Skin of body (tissue), 2 donors: ENCODE measurements around the gene PDZRN3. TPM values are rescaled to one million over a fixed set of nuclear protein-coding genes. Genes with fewer than 3 reads are reported as not detected.
A peak's percentile ranks its signal among the peaks of the same experiment; 100 is the strongest.

Source experiments
- DNase-seq: peaks from one replicate; lab custom pipeline; 2025; lab: John Stamatoyannopoulos, UW
- total RNA-seq: library from RNA; depleted of rRNA; stranded (reverse); fragments of >200 nt; gene quantifications from one replicate; pipeline ENCODE4 v1.2.3, GENCODE V29; 2014

Gene PDZRN3
- total RNA-seq, 1 donor from 2014 or later = 66.5 TPM

GRCh38 chr3:73623346-73623745, 1.4 kb downstream of the PDZRN3 start:
- peak; percentile 24 for DNase-seq

DNA sequence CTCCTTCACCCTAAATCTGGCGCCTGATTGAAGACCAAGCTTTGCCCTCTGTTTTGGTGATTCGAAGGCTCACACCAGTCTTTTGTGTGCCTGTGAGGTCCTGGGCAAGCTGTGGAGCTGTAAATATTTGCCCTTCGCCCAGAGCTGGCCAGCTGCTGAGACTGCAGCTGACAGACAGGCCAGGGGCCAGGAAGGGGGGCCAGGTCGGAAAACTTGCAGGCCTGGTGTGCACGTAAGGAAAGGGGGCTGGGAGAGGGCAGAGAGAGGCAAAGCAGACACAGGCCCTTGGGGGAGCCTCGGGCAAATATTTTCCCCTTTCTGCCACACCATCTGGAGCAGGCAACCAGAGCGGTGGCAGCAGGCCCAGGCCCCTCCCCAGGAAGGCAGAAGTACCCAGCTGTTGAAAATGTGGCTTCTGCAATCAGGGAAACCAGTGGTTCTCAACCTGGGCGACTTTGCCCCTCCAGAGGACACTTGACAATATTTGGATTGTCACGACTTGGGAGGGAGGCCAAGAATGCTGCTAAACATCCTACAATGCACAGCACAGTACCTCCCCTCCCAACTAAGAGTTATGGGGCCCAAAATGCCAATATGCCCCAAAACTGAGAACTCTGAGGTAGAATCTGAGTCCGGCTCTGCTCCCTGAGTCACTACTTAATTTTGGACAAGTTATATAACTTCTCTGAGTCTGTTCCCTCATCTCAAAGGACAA, 2.5 kb downstream of the PDZRN3 start:
- no peak for DNase-seq

- DNase-seq = no peak
Measured at GRCh38 chr3:73621388-73621787, 3.4 kb downstream of the PDZRN3 start.

- no peak for DNase-seq
Measured at GRCh38 chr3:73618461-73618860, 6.3 kb downstream of the PDZRN3 start.

GRCh38 chr3:73616056-73616455, 8.7 kb downstream of the PDZRN3 start:
- DNase-seq = no peak

GRCh38 chr3:73614419-73614818, 10.3 kb downstream of the PDZRN3 start:
- peak; percentile 44 for DNase-seq

GRCh38 chr3:73611176-73611575, 13.6 kb downstream of the PDZRN3 start:
- peak; percentile 48 for DNase-seq

GRCh38 chr3:73610493-73610892, 14.2 kb downstream of the PDZRN3 start:
- peak; percentile 14 for DNase-seq

GRCh38 chr3:73609655-73610054, 15.1 kb downstream of the PDZRN3 start:
- DNase-seq = no peak

GRCh38 chr3:73609315-73609641, 15.5 kb downstream of the PDZRN3 start:
- no peak for DNase-seq

DNA sequence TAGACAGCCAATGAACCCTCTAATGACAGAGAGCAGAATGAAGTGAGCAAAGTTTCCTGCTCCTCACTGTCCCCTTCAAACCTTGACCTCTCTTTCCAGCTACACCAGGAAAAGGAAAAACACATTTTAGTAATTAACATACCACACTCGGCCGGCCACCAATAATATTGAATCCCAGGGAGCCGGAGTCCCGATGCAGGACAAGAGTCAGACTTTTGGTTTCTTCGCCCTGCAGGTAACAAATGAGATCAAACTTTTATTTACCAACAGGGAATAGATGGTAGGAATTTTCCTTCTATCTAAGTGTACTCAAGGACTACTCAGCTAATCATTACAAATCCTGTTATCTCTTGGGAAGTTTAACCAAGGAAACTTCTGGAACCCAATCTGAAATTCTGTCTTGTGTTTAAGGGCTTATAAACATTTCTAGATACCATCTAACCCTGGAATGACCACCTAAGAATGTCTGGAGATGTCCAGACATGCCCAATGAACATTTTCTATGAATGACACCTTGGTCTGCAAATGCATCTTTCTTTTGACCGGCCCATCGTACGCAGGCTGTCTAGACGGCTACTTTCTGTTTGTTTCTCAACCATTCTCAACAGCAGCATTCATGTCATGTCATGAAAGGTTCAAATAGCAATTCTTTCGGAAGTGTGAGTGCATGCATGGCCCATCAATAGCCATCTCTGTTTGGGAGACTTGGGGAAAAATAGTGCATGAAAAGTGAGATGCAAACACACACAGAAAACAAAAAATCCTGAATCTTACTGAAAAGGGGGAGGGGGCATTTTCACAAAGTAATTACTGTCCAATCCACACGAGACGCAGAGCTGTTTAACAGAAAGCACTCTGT, 16.1 kb downstream of the PDZRN3 start:
- DNase-seq = no peak

GRCh38 chr3:73605861-73606260, 18.9 kb downstream of the PDZRN3 start:
- no peak for DNase-seq

DNA sequence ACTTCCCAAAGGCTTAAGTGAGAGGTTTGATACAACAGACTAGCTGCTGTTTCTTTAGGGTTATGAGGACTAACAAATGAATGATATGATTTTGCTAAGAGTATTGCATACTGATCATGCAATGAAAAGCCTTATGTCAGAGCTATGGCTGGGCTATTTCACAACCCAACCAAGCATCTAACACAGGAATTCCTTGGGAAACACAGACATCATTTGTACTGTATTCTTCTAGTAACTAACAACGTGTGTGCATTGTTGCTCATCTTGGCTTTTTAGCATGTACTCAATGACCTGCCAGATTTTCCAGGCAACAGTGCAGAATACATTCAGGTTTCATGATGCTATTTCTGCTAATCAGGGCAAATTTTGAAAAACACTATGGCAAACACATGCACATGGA, 19.3 kb downstream of the PDZRN3 start:
- DNase-seq = peak; percentile 89

- peak; percentile 71 for DNase-seq
Measured at GRCh38 chr3:73604451-73604850, 20.3 kb downstream of the PDZRN3 start.

DNA sequence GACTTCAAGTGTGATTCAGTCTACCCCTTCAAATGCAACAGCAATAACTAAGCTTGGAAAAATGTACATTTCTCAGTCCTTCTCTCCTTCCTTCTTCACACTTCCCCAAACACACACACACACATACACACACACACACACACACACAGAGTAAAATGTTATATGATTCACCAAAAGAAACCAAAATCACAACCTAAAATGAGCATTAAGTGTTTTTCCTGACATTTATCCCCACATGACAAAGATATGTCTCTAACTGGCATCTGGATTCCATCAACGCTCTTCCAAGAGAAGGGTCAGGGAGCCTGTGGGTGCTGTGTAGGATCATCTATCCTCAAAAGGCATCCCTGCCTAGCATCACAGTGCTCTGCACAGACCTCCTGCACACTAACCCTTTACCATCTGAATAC, 21.0 kb downstream of the PDZRN3 start:
- DNase-seq = peak; percentile 84

GRCh38 chr3:73602170-73602569, 22.6 kb downstream of the PDZRN3 start:
- DNase-seq = peak; percentile 43

DNA sequence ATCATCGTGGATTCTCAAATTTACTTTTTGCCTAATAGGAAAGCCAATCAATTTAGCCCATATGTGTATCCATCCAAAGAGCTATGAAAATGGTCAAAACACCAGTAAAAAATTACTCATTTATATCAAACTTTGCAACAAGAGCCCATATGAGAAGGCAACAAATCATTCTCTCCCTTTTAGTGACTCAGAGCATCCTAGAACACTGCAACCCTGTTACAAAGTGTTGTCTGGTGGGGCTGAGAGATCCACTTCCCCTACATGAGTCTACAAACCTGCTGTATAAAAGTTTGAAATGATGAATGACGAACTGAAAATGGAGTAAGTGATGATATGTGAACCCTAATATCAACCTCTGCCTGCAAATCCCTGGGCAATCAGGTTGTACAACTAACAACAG, 23.3 kb downstream of the PDZRN3 start:
- no peak for DNase-seq

DNA sequence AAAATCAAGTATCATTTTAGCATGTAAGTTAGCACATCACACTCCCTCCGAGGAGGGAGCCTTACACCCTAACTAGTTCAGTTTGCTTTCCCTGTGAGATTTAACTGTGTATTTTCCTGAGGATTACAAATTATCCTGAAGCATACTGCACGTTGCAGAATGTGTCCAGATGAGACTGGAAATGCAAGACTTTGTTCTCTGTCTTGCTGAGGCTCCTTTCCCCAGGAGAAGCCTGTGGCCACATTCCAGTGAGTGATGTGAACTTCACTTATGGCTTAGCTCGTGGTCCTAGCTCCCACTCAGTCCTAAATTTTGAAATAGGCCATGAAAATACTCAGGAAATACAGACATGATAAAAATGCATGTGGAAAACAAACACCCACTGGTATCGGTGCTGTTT, 23.7 kb downstream of the PDZRN3 start:
- peak; percentile 60 for DNase-seq

DNA sequence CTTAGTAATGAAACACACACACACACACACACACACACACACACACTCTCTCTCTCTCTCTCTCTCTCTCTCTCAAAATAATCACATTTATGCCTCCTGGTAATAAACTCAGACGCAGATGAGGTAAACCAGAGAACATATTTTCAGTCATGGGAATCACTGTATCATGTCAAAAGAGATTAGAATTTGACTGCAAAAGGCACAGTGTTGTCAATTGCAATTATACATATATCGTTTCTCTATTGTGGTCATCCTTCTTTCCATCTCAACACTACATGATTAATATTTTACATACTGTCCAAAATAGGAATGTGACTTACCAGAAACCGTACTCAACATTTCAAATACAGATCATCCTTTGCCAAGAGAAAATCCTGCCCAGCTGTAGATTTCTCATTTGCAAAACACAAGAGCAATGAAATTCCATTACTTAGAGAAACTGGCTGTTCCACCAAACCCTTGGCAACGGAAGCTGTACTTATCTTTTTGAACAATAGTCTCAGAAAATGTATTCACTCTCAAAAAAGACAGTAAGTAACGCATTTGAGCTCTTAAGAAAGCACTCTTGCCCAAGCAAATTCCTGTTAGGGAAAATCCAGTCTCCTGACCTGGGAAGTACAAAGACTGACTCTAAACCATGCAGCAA, 24.3 kb downstream of the PDZRN3 start:
- DNase-seq = peak; percentile 97

DNA sequence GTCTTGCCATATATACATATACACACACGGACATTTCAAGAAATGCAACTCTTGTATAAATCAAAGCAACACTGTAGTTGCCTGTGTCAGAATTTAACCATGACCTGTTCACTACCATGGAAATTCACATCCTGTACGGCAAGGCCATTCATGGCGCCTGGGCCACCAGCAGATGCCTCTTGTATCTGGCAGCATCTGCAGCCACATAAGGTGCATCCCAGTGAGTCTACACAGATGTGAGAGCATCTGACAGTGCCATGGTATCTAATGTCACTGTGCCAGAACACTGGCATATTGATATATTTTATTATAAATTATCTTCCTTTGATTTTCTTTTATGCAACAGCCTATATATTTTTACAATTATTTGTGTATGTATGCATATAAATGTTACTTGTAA, 25.1 kb downstream of the PDZRN3 start:
- DNase-seq = no peak

- no peak for DNase-seq
Measured at GRCh38 chr3:73597476-73597875, 27.3 kb downstream of the PDZRN3 start.
